ENCODE results near the gene PSMD6. TPM values are rescaled to one million over a fixed set of nuclear protein-coding genes. Genes with fewer than 3 reads are reported as not detected.

Gene PSMD6
- total RNA-seq, 1 experiment from 2014 or later: 40.6 TPM

- in situ Hi-C loops (cut with HindIII; ENCODE audit: low pct_unique_long_range_greater_than_20kb, low sequenced_read_pairs): no loop called here
- no peak for DNase-seq (ENCODE audit: low read depth)
Measured at GRCh38 chr3:63991666-63992065, 31.6 kb downstream of the PSMD6 start.

GRCh38 chr3:63990733-63991132 lies 32.6 kb downstream of the PSMD6 start:
- in situ Hi-C loops (cut with HindIII; ENCODE audit: low pct_unique_long_range_greater_than_20kb, low sequenced_read_pairs): no loop called here

GRCh38 chr3:63990204-63990603 lies 33.1 kb downstream of the PSMD6 start:
- in situ Hi-C loops (cut with HindIII; ENCODE audit: low pct_unique_long_range_greater_than_20kb, low sequenced_read_pairs): no loop called here
- no peak for DNase-seq (ENCODE audit: low read depth)

More at GRCh38 chr3:63990733-63991132, 32.6 kb downstream of the PSMD6 start:
- DNase-seq (ENCODE audit: low read depth): no peak

GRCh38 chr3:63988943-63989342 lies 34.4 kb downstream of the PSMD6 start:
- in situ Hi-C loops (cut with HindIII; ENCODE audit: low pct_unique_long_range_greater_than_20kb, low sequenced_read_pairs): no loop called here
- no peak for DNase-seq (ENCODE audit: low read depth)

- no peak for DNase-seq (ENCODE audit: low read depth)
- in situ Hi-C loops (cut with HindIII; ENCODE audit: low pct_unique_long_range_greater_than_20kb, low sequenced_read_pairs): no loop called here
Measured at GRCh38 chr3:63986831-63987230, 36.5 kb downstream of the PSMD6 start.

GRCh38 chr3:63986146-63986545 lies 37.1 kb downstream of the PSMD6 start:
- in situ Hi-C loops (cut with HindIII; ENCODE audit: low pct_unique_long_range_greater_than_20kb, low sequenced_read_pairs): no loop called here
- no peak for DNase-seq (ENCODE audit: low read depth)

- in situ Hi-C loops (cut with HindIII; ENCODE audit: low pct_unique_long_range_greater_than_20kb, low sequenced_read_pairs): no loop called here
- DNase-seq (ENCODE audit: low read depth): no peak
Measured at GRCh38 chr3:63984391-63984790, 38.9 kb downstream of the PSMD6 start.

GRCh38 chr3:63981980-63982379 lies 41.3 kb downstream of the PSMD6 start:
- no peak for DNase-seq (ENCODE audit: low read depth)

GRCh38 chr3:63980830-63981498 lies 42.3 kb downstream of the PSMD6 start:
- no peak for DNase-seq (ENCODE audit: low read depth)
- in situ Hi-C loops (cut with HindIII; ENCODE audit: low pct_unique_long_range_greater_than_20kb, low sequenced_read_pairs): no loop called here

More at GRCh38 chr3:63981980-63982379, 41.3 kb downstream of the PSMD6 start:
- in situ Hi-C loops (cut with HindIII; ENCODE audit: low pct_unique_long_range_greater_than_20kb, low sequenced_read_pairs): no loop called here

GRCh38 chr3:63980019-63980418 lies 43.3 kb downstream of the PSMD6 start:
- no peak for DNase-seq (ENCODE audit: low read depth)
- in situ Hi-C loops (cut with HindIII; ENCODE audit: low pct_unique_long_range_greater_than_20kb, low sequenced_read_pairs): no loop called here

- in situ Hi-C loops (cut with HindIII; ENCODE audit: low pct_unique_long_range_greater_than_20kb, low sequenced_read_pairs): no loop called here
Measured at GRCh38 chr3:63979093-63979885, 44.0 kb downstream of the PSMD6 start.

GRCh38 chr3:63977893-63978292 lies 45.4 kb downstream of the PSMD6 start:
- DNase-seq (ENCODE audit: low read depth): no peak
- in situ Hi-C loops (cut with HindIII; ENCODE audit: low pct_unique_long_range_greater_than_20kb, low sequenced_read_pairs): no loop called here

More at GRCh38 chr3:63979093-63979885, 44.0 kb downstream of the PSMD6 start:
- no peak for DNase-seq (ENCODE audit: low read depth)

- no peak for DNase-seq (ENCODE audit: low read depth)
- in situ Hi-C loops (cut with HindIII; ENCODE audit: low pct_unique_long_range_greater_than_20kb, low sequenced_read_pairs): no loop called here
Measured at GRCh38 chr3:63976872-63977200, 46.5 kb downstream of the PSMD6 start.

- in situ Hi-C loops (cut with HindIII; ENCODE audit: low pct_unique_long_range_greater_than_20kb, low sequenced_read_pairs): no loop called here
- DNase-seq (ENCODE audit: low read depth): no peak
Measured at GRCh38 chr3:63976161-63976871, 47.0 kb downstream of the PSMD6 start.

- DNase-seq (ENCODE audit: low read depth): no peak
- in situ Hi-C loops (cut with HindIII; ENCODE audit: low pct_unique_long_range_greater_than_20kb, low sequenced_read_pairs): no loop called here
Measured at GRCh38 chr3:63975723-63976122, 47.6 kb downstream of the PSMD6 start.

- DNase-seq (ENCODE audit: low read depth): no peak
- in situ Hi-C loops (cut with HindIII; ENCODE audit: low pct_unique_long_range_greater_than_20kb, low sequenced_read_pairs): no loop called here
Measured at GRCh38 chr3:63974451-63974850, 48.8 kb downstream of the PSMD6 start.

GRCh38 chr3:63973406-63973805 lies 49.9 kb downstream of the PSMD6 start:
- in situ Hi-C loops (cut with HindIII; ENCODE audit: low pct_unique_long_range_greater_than_20kb, low sequenced_read_pairs): no loop called here

GRCh38 chr3:63972987-63973386 lies 50.3 kb downstream of the PSMD6 start:
- in situ Hi-C loops (cut with HindIII; ENCODE audit: low pct_unique_long_range_greater_than_20kb, low sequenced_read_pairs): no loop called here
- no peak for DNase-seq (ENCODE audit: low read depth)

More at GRCh38 chr3:63973406-63973805, 49.9 kb downstream of the PSMD6 start:
- DNase-seq (ENCODE audit: low read depth): no peak

GRCh38 chr3:63972196-63972595 lies 51.1 kb downstream of the PSMD6 start:
- DNase-seq (ENCODE audit: low read depth): no peak
- in situ Hi-C loops (cut with HindIII; ENCODE audit: low pct_unique_long_range_greater_than_20kb, low sequenced_read_pairs): no loop called here
